Mesenchymal stem cell (in vitro differentiated cells and primary cell): ENCODE measurements around the gene LRAT.

ENCODE experiments used
- DNase-seq: peaks from one replicate; pipeline ENCODE4 v3.0.0-alpha.2; 2013
- H2AFZ ChIP-seq: one replicate; pipeline ENCODE4 v1.6.1; 2013; ENCODE audit warnings: low read depth, mild to moderate bottlenecking, control low read depth, inconsistent platforms, low read length, moderate library complexity
- H2AK5ac ChIP-seq: 2 replicates; pipeline ENCODE4 v1.6.1; 2013; ENCODE audit warnings: low read length, moderate library complexity, mild to moderate bottlenecking, inconsistent platforms; ENCODE audit not compliant: severe bottlenecking
- H2BK120ac ChIP-seq: one replicate; pipeline ENCODE4 v1.6.1; 2013; ENCODE audit warnings: low read depth, mild to moderate bottlenecking, inconsistent platforms, low read length, moderate library complexity
- H2BK12ac ChIP-seq, 2 experiments: one replicate each; pipeline ENCODE4 v1.6.1; 2013; ENCODE audit warnings: inconsistent platforms in 2 of 2, low read length in 2 of 2, mild to moderate bottlenecking in 2 of 2, moderate library complexity in 2 of 2, control low read depth in 1 of 2
- H2BK15ac ChIP-seq: one replicate; pipeline ENCODE4 v1.6.1; 2013; ENCODE audit warnings: mild to moderate bottlenecking, low read depth, inconsistent platforms; ENCODE audit not compliant: poor library complexity, severe bottlenecking
- H2BK5ac ChIP-seq: 2 replicates; pipeline ENCODE4 v1.6.1; 2013; ENCODE audit warnings: low read depth, mild to moderate bottlenecking, low read length, control low read depth, inconsistent platforms; ENCODE audit not compliant: poor library complexity, severe bottlenecking
- H3K14ac ChIP-seq, 2 experiments: one replicate each; pipeline ENCODE4 v1.6.1; 2013; ENCODE audit warnings: inconsistent platforms in 2 of 2, low read length in 2 of 2, control low read depth in 1 of 2, mild to moderate bottlenecking in 1 of 2, moderate library complexity in 1 of 2
- H3K18ac ChIP-seq, 2 experiments: one replicate each; pipeline ENCODE4 v1.6.1; 2013; ENCODE audit warnings: inconsistent platforms in 2 of 2, low read length in 2 of 2, control low read depth in 1 of 2, low read depth in 1 of 2, mild to moderate bottlenecking in 1 of 2
- H3K23ac ChIP-seq, 2 experiments: one replicate each; pipeline ENCODE4 v1.6.1; 2013; ENCODE audit warnings: inconsistent platforms in 2 of 2, low read length in 2 of 2, mild to moderate bottlenecking in 2 of 2, moderate library complexity in 2 of 2, control low read depth in 1 of 2
- H3K27ac ChIP-seq: 2 replicates; pipeline ENCODE4 v1.5.1; 2013; ENCODE audit warnings: mild to moderate bottlenecking, moderate library complexity, low read length, control low read depth, inconsistent platforms; ENCODE audit not compliant: poor library complexity, severe bottlenecking
- H3K27me3 ChIP-seq, 2 experiments: 2 replicates each; pipeline versions ENCODE4 v1.6.1 to v1.7.0; 2013; ENCODE audit warnings: low read length in 2 of 2, mild to moderate bottlenecking in 2 of 2, moderate library complexity in 2 of 2, control low read depth in 1 of 2, inconsistent platforms in 1 of 2; ENCODE audit not compliant: control insufficient read depth in 1 of 2, insufficient read depth in 1 of 2
- H3K36me3 ChIP-seq, 2 experiments: 2 replicates each; pipeline versions ENCODE4 v1.6.1 to v1.7.0; 2013; ENCODE audit warnings: low read length in 2 of 2, control low read depth in 1 of 2, inconsistent platforms in 1 of 2, low read depth in 1 of 2, mild to moderate bottlenecking in 1 of 2; ENCODE audit not compliant: insufficient read depth in 2 of 2, control insufficient read depth in 1 of 2
- H3K4ac ChIP-seq, 2 experiments: one replicate each; pipeline ENCODE4 v1.6.1; 2013; ENCODE audit warnings: inconsistent platforms in 2 of 2, low read length in 2 of 2, mild to moderate bottlenecking in 2 of 2, moderate library complexity in 2 of 2, control low read depth in 1 of 2, low read depth in 1 of 2
- H3K4me1 ChIP-seq: 2 replicates; pipeline ENCODE4 v1.6.1; 2013; ENCODE audit warnings: low read depth, low read length, control low read depth; ENCODE audit not compliant: control insufficient read depth, insufficient read depth
- H3K4me2 ChIP-seq: 2 replicates; pipeline ENCODE4 v1.6.1; 2013; ENCODE audit warnings: low read length, mild to moderate bottlenecking, inconsistent platforms; ENCODE audit not compliant: poor library complexity, severe bottlenecking
- H3K4me3 ChIP-seq, 2 experiments: 2 replicates each; pipeline versions ENCODE4 v1.5.1 to v1.7.0; 2013; ENCODE audit warnings: low read length in 2 of 2, mild to moderate bottlenecking in 2 of 2, control low read depth in 1 of 2, low read depth in 1 of 2; ENCODE audit not compliant: insufficient read depth in 1 of 2
- H3K79me1 ChIP-seq: replicated peaks from 2 replicates; pipeline ENCODE4 v1.6.1; 2013; ENCODE audit warnings: mild to moderate bottlenecking, control low read depth, low read length, inconsistent platforms; ENCODE audit not compliant: poor library complexity, severe bottlenecking
- H3K9ac ChIP-seq: 2 replicates; pipeline ENCODE4 v1.7.0; 2013; ENCODE audit warnings: mild to moderate bottlenecking, low read length, moderate library complexity
- H3K9me3 ChIP-seq: 2 replicates; pipeline ENCODE4 v1.7.0; 2013; ENCODE audit warnings: mild to moderate bottlenecking, low read length; ENCODE audit not compliant: control insufficient read depth
- H4K8ac ChIP-seq: one replicate; pipeline ENCODE4 v1.6.1; 2013; ENCODE audit warnings: inconsistent platforms, mild to moderate bottlenecking, low read length, moderate library complexity
- H4K91ac ChIP-seq: one replicate; pipeline ENCODE4 v1.6.1; 2013; ENCODE audit warnings: mild to moderate bottlenecking, low read length, inconsistent platforms
- whole genome bisulfite sequencing: methylation state at CpG from one replicate; pipeline ENCODE4 v1.1.7; 2013; ENCODE audit warnings: mixed read lengths; 5-methylcytosine and 5-hydroxymethylcytosine counted together

Gene LRAT

GRCh38 chr4:154714339-154715040 lies 29.3 kb upstream of the LRAT start:
- no peak overlapping the region for H3K9ac ChIP-seq
- H3K36me3 ChIP-seq, result no peaks in the 10 kb centered on the region
- no peak overlapping the region for H3K14ac ChIP-seq
- WGBS, result 56% methylated on average over 2 of the region's 4 CpGs
- H3K9me3 ChIP-seq, result no peaks in the 10 kb centered on the region
- no peak overlapping the region for H3K4me2 ChIP-seq
- H2BK15ac ChIP-seq, result no peak overlapping the region
- H2BK12ac ChIP-seq, result no peak overlapping the region
- no peaks in the 10 kb centered on the region for H3K27me3 ChIP-seq
- no peak overlapping the region for H3K4ac ChIP-seq
- H4K91ac ChIP-seq, result no peak overlapping the region
- H3K23ac ChIP-seq, result no peak overlapping the region
- H2BK120ac ChIP-seq, result no peak overlapping the region
- H3K4me3 ChIP-seq, result no peak overlapping the region
- no peak overlapping the region for H4K8ac ChIP-seq
- no peak overlapping the region for H2BK5ac ChIP-seq
- H3K4me1 ChIP-seq, result peaks cover 1% of the 10 kb centered on the region
- H2AK5ac ChIP-seq, result no peak overlapping the region
- no peak overlapping the region for H2AFZ ChIP-seq
- no peak overlapping the region for H3K27ac ChIP-seq
- no peak overlapping the region for H3K18ac ChIP-seq
- DNase-seq, result no peak
- no peaks in the 10 kb centered on the region for H3K79me1 ChIP-seq

DNA sequence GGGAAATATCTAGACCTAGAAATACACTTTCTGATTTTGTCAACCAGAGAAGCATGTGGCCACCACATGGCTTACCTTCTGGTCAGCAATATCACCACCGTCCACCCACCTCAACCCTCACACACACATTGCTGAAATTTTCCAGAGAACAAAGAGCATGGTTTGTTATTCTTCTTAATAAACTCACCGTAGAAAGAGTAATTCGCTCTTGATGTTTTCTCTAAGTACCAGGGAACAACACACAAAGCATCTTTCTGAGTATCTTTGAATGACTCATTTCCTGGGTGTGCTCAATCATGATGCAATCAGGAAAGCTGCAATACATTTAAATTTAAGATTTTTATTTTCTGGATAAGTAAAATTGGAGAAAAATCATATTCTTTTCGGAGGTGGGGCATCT lies 24.7 kb upstream of the LRAT start:
- H3K79me1 ChIP-seq, result no peaks in the 10 kb centered on the region
- H4K91ac ChIP-seq, result no peak overlapping the region
- DNase-seq, result no peak
- H2BK5ac ChIP-seq, result no peak overlapping the region
- H2BK15ac ChIP-seq, result no peak overlapping the region
- no peak overlapping the region for H3K9ac ChIP-seq
- no peak overlapping the region for H3K14ac ChIP-seq
- H3K4ac ChIP-seq, result no peak overlapping the region
- no peak overlapping the region for H3K27ac ChIP-seq
- no peak overlapping the region for H2BK120ac ChIP-seq
- peaks cover 4% of the 10 kb centered on the region for H3K4me1 ChIP-seq
- H2AFZ ChIP-seq, result no peak overlapping the region
- WGBS, result 77% methylated on average over 4 of the region's 4 CpGs
- no peak overlapping the region for H2AK5ac ChIP-seq
- no peak overlapping the region for H4K8ac ChIP-seq
- no peaks in the 10 kb centered on the region for H3K9me3 ChIP-seq
- no peak overlapping the region for H2BK12ac ChIP-seq
- no peak overlapping the region for H3K4me3 ChIP-seq
- H3K4me2 ChIP-seq, result no peak overlapping the region
- H3K27me3 ChIP-seq, result no peaks in the 10 kb centered on the region
- H3K18ac ChIP-seq, result no peak overlapping the region
- no peak overlapping the region for H3K23ac ChIP-seq
- no peaks in the 10 kb centered on the region for H3K36me3 ChIP-seq

- 66% methylated on average over 2 of the region's 2 CpGs for WGBS
- H2BK12ac ChIP-seq, result no peak overlapping the region
- no peak overlapping the region for H3K27ac ChIP-seq
- H4K8ac ChIP-seq, result no peak overlapping the region
- H3K23ac ChIP-seq, result no peak overlapping the region
- no peak overlapping the region for H3K18ac ChIP-seq
- DNase-seq, result no peak
- no peak overlapping the region for H3K14ac ChIP-seq
- H2AK5ac ChIP-seq, result no peak overlapping the region
- no peak overlapping the region for H2AFZ ChIP-seq
- H3K79me1 ChIP-seq, result no peaks in the 10 kb centered on the region
- no peak overlapping the region for H3K4me3 ChIP-seq
- no peak overlapping the region for H2BK5ac ChIP-seq
- H3K4me1 ChIP-seq, result peaks cover 6% of the 10 kb centered on the region
- H3K9me3 ChIP-seq, result no peaks in the 10 kb centered on the region
- no peak overlapping the region for H2BK120ac ChIP-seq
- H4K91ac ChIP-seq, result no peak overlapping the region
- H3K4ac ChIP-seq, result no peak overlapping the region
- no peak overlapping the region for H3K9ac ChIP-seq
- H3K27me3 ChIP-seq, result no peaks in the 10 kb centered on the region
- H2BK15ac ChIP-seq, result no peak overlapping the region
- no peaks in the 10 kb centered on the region for H3K36me3 ChIP-seq
- H3K4me2 ChIP-seq, result no peak overlapping the region
Observed at GRCh38 chr4:154720123-154720522, 23.7 kb upstream of the LRAT start.

DNA sequence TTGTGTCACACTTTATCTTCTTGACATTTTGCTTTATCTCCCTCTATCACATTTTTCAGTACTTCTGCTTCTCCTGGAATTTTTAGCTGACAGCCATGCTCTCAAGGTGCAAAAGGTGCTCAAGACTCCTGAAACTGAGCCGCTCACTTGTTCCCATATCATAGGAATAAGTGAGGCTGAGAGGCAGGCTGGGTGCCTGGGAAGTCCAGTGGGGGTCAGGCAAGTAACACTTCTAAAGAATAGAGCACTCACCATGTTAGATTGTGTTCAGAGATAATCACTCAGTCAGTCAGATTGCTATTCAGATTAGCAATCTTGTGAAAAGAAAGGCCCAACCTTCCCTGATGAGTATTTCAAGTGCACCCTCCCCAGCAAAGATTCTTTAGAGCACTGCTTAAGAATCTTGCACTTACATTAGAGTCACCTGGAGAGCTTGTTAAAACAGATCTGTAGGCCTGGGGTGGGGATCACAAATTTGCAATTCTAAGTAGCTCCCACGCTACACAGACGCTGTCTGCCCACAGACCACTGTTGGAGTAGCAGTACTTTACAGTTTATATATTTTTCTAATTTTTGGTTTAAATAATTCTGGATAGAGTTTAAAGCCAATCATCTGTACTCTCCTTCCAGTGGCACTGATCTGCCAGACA lies 23.1 kb upstream of the LRAT start:
- no peak overlapping the region for H3K4ac ChIP-seq
- no peak overlapping the region for H4K8ac ChIP-seq
- H2BK12ac ChIP-seq, result no peak overlapping the region
- 42% methylated on average over 1 of the region's 3 CpGs for WGBS
- H4K91ac ChIP-seq, result no peak overlapping the region
- H3K23ac ChIP-seq, result no peak overlapping the region
- no peak overlapping the region for H3K14ac ChIP-seq
- H3K36me3 ChIP-seq, result no peaks in the 10 kb centered on the region
- no peak overlapping the region for H2BK15ac ChIP-seq
- no peak overlapping the region for H2BK5ac ChIP-seq
- H2BK120ac ChIP-seq, result no peak overlapping the region
- H3K9me3 ChIP-seq, result no peaks in the 10 kb centered on the region
- peaks cover 6% of the 10 kb centered on the region for H3K4me1 ChIP-seq
- no peak overlapping the region for H3K18ac ChIP-seq
- H2AFZ ChIP-seq, result no peak overlapping the region
- no peaks in the 10 kb centered on the region for H3K27me3 ChIP-seq
- H3K27ac ChIP-seq, result no peak overlapping the region
- no peaks in the 10 kb centered on the region for H3K79me1 ChIP-seq
- H3K4me3 ChIP-seq, result no peak overlapping the region
- DNase-seq, result no peak
- H3K9ac ChIP-seq, result no peak overlapping the region
- no peak overlapping the region for H3K4me2 ChIP-seq
- H2AK5ac ChIP-seq, result no peak overlapping the region
